Activated CD4-positive, alpha-beta T cell treated with anti-CD3 and anti-CD28 coated beads for 48 hours (primary cell): ENCODE results near the gene SLC28A3.
"Not testable (repeated sequence)": the region's sequence is repeated elsewhere in the genome, so short reads cannot be mapped to it uniquely, and the experiment has no call there.

Source experiments
- DNase-seq: peaks from one replicate; pipeline ENCODE4 v3.0.0-alpha.2; 2020

The SLC28A3 gene

GRCh38 chr9:84340535-84340934, at the start of gene SLC28A3:
TSS of gene SLC28A3 (minus strand) at chr9:84340758. CDS start at chr9:84340633, 125 bp downstream.
- no peak for DNase-seq

- DNase-seq: peak; percentile 65
These were observed 49.7 kb upstream of the SLC28A3 start for GRCh38 chr9:84390254-84390653.

- DNase-seq: no peak
These were observed 47.3 kb upstream of the SLC28A3 start for GRCh38 chr9:84387821-84388220.

GRCh38 chr9:84386753-84387152, 46.2 kb upstream of the SLC28A3 start:
- DNase-seq: no peak

GRCh38 chr9:84385386-84386040, 45.0 kb upstream of the SLC28A3 start:
- no peak for DNase-seq

GRCh38 chr9:84384617-84385016, 44.1 kb upstream of the SLC28A3 start:
- no peak for DNase-seq

GRCh38 chr9:84383178-84383577, 42.6 kb upstream of the SLC28A3 start:
- no peak for DNase-seq

GRCh38 chr9:84382720-84383119, 42.2 kb upstream of the SLC28A3 start:
- no peak for DNase-seq

- no peak for DNase-seq
These were observed 41.0 kb upstream of the SLC28A3 start for GRCh38 chr9:84381508-84381907.

- no peak for DNase-seq
These were observed 39.2 kb upstream of the SLC28A3 start for GRCh38 chr9:84379740-84380139.

- no peak for DNase-seq
These were observed 35.4 kb upstream of the SLC28A3 start for GRCh38 chr9:84375954-84376353.

- no peak for DNase-seq
These were observed 34.0 kb upstream of the SLC28A3 start for GRCh38 chr9:84374516-84374915.

GRCh38 chr9:84374013-84374412, 33.5 kb upstream of the SLC28A3 start:
- no peak for DNase-seq

- no peak for DNase-seq
These were observed 31.2 kb upstream of the SLC28A3 start for GRCh38 chr9:84371737-84372136.

GRCh38 chr9:84368601-84369000, 28.0 kb upstream of the SLC28A3 start:
- no peak for DNase-seq

- not testable (repeated sequence) for DNase-seq
These were observed 27.2 kb upstream of the SLC28A3 start for GRCh38 chr9:84367726-84368125.

GRCh38 chr9:84366683-84367082, 26.1 kb upstream of the SLC28A3 start:
- DNase-seq: no peak

- not testable (repeated sequence) for DNase-seq
These were observed 24.4 kb upstream of the SLC28A3 start for GRCh38 chr9:84364894-84365490.

GRCh38 chr9:84361645-84362044, 21.1 kb upstream of the SLC28A3 start:
- DNase-seq: no peak

- no peak for DNase-seq
These were observed 16.7 kb upstream of the SLC28A3 start for GRCh38 chr9:84357275-84357674.

GRCh38 chr9:84354035-84354434, 13.5 kb upstream of the SLC28A3 start:
- DNase-seq: no peak

GRCh38 chr9:84349671-84350070, 9.1 kb upstream of the SLC28A3 start:
- no peak for DNase-seq

GRCh38 chr9:84343111-84343521, 2.6 kb upstream of the SLC28A3 start:
- no peak for DNase-seq

GRCh38 chr9:84339962-84340361, 596 bp downstream of the SLC28A3 start:
- no peak for DNase-seq

GRCh38 chr9:84339503-84339902, 1.1 kb downstream of the SLC28A3 start:
- no peak for DNase-seq
